HG03457 (cell line): ENCODE results near the gene EXD2.
A peak's percentile ranks its signal among the peaks of the same experiment; 100 is the strongest.
"Not testable (repeated sequence)": the region's sequence is repeated elsewhere in the genome, so short reads cannot be mapped to it uniquely, and the experiment has no call there.

ENCODE experiments used
- ATAC-seq: cut with Tn5 transposase; IDR thresholded peaks from one replicate; pipeline ENCODE4 v1.9.1; 2021; ENCODE audit warnings: moderate number of reproducible peaks; ENCODE audit not compliant: unreplicated experiment

Gene EXD2

GRCh38 chr14:69191340-69192111 lies at the start of gene EXD2:
Gene EXD2 (plus strand): TSS chr14:69191498. CDS start chr14:69209471, 17,973 bp downstream.
- ATAC-seq: peak; percentile 79

GRCh38 chr14:69141550-69141949 lies 49.7 kb upstream of the EXD2 start:
- ATAC-seq: no peak

- ATAC-seq: no peak
Observed at GRCh38 chr14:69142101-69142500, 49.2 kb upstream of the EXD2 start.

- ATAC-seq: no peak
Observed at GRCh38 chr14:69149461-69150244, 41.6 kb upstream of the EXD2 start.

GRCh38 chr14:69151458-69152180 lies 39.7 kb upstream of the EXD2 start:
- ATAC-seq: peak; percentile 33

- no peak for ATAC-seq
Observed at GRCh38 chr14:69152181-69152901, 39.0 kb upstream of the EXD2 start.

- ATAC-seq: no peak
Observed at GRCh38 chr14:69152902-69153151, 38.5 kb upstream of the EXD2 start, which contains the start of gene DCAF5. Gene DCAF5 (minus strand): TSS chr14:69153119. CDS start chr14:69152978, 141 bp downstream.

GRCh38 chr14:69153152-69153872 lies 38.0 kb upstream of the EXD2 start:
- peak; percentile 73 for ATAC-seq

- no peak for ATAC-seq
Observed at GRCh38 chr14:69153873-69154270, 37.4 kb upstream of the EXD2 start.

- no peak for ATAC-seq
Observed at GRCh38 chr14:69154779-69155178, 36.5 kb upstream of the EXD2 start.

- ATAC-seq: no peak
Observed at GRCh38 chr14:69156224-69156623, 35.1 kb upstream of the EXD2 start.

- ATAC-seq: no peak
Observed at GRCh38 chr14:69161590-69161989, 29.7 kb upstream of the EXD2 start.

- not testable (repeated sequence) for ATAC-seq
Observed at GRCh38 chr14:69165787-69166186, 25.5 kb upstream of the EXD2 start.

GRCh38 chr14:69170839-69171238 lies 20.5 kb upstream of the EXD2 start:
- no peak for ATAC-seq

- ATAC-seq: no peak
Observed at GRCh38 chr14:69171569-69171968, 19.7 kb upstream of the EXD2 start.

GRCh38 chr14:69175130-69175529 lies 16.2 kb upstream of the EXD2 start:
- no peak for ATAC-seq

GRCh38 chr14:69181491-69181890 lies 9.8 kb upstream of the EXD2 start:
- no peak for ATAC-seq

- ATAC-seq: not testable (repeated sequence)
Observed at GRCh38 chr14:69182580-69182979, 8.7 kb upstream of the EXD2 start.

GRCh38 chr14:69183735-69184134 lies 7.6 kb upstream of the EXD2 start:
- ATAC-seq: no peak

- ATAC-seq: no peak
Observed at GRCh38 chr14:69190191-69190590, 1.1 kb upstream of the EXD2 start.
